Dedifferentiated amniotic fluid mesenchymal stem cell (primary cell): ENCODE results near the gene PALB2.

Experiments
- DNase-seq: peaks from one replicate; pipeline ENCODE4 v3.0.0-alpha.2; 2016; ENCODE audit errors: extremely low spot score

The PALB2 gene

DNA sequence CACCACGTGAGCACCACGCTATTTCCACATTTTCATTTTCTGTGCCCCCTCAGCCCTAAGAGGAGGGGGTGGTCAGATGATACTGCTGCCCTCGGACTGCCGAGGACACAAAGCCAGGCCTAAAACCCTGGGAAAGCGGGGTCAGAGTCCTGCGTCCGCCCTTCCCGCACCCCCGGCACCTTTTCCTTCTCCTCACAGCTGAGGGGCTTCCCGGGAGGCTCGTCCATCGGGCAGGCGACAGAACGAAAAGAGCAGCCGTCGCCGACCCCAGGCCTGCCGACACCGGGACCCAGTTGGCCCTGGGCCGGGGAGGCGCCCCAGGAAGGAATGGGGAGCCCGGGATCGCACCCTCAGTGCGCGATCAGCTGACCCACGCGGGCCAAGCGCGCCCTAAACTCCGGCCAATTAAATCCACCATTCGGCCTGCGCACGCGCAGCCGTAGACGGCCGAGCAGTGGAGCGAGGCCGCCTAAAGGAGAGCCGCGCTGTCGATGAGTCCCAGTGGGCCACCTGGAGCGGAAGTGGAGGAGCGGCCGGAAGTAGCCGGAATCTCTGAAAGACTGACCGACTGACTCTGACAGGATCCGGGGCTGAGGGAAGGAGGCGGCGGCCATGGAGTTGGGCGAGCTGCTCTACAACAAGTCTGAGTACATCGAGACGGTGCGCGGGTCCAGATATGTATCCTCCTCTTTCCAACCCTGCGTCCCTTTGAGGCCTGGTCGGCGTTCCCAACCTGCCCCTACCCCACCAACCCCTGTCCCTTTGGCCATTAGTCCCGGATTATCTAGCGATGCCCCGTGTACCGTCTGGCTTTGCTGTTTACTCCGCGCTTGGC is at the start of gene PALB2, which contains the start of gene DCTN5:
TSS of gene PALB2 (minus strand) at position 380 of the 835 bp plus-strand sequence. CDS start at position 227, 153 bp downstream.
TSS of gene DCTN5 (plus strand) at position 536 of the 835 bp plus-strand sequence. CDS start at position 613, 77 bp downstream.
- peak; percentile 96 for DNase-seq

DNA sequence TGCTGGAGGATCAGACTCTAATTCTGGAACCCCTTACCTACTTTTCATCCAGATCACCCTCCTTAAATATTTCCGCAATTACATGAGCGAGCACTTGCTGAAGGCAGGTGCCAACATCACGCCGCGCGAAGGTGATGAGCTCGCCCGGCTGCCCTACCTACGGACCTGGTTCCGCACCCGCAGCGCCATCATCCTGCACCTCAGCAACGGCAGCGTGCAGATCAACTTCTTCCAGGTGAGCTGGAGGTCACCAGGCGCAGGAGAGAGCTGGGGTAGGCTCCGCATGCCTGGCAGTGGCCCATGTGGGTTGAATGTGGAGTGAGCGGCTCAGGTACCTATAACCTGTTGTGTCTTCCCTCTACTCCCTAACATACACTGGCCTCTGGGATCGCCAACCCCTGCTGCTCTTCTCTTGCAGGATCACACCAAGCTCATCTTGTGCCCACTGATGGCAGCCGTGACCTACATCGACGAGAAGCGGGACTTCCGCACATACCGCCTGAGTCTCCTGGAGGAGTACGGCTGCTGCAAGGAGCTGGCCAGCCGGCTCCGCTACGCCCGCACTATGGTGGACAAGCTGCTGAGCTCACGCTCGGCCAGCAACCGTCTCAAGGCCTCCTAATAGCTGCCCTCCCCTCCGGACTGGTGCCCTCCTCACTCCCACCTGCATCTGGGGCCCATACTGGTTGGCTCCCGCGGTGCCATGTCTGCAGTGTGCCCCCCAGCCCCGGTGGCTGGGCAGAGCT is 48.5 kb upstream of the PALB2 start:
- DNase-seq, result no peak

DNA sequence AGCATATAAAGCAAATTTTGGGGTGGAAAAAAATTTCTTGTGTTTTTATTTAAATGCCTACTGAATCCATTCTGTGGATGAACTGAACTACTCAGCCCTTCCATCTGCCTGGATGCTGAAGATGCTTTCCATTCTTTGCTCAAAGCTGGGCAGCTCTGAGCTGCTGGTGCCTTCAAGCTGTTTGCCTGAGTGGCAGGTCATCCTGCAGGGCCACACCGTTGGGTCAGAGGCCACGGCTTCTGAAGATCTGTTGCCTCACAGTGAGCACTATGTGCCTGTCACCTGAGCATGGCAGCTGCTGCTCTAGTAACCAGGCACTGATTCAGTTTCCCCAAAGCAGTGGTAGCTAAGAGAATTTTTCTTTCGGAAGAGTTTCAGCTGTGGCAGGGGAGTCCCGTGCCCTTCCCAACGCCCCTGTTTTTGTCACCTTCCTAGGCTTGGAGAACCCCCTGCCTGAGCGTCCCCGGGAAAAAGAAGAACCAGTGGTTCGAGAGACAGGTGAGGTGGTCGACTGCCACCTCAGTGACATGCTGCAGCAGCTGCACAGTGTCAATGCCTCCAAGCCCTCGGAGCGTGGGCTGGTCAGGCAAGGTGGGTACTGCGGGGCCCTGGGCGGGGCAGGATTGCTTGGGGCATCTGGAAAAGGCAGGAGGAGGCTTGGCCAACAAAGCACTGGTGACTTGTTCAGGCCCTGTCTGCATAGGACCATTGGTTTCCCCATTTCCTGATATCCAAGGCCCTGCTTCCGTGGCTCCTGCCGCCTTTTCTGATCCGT is 46.1 kb upstream of the PALB2 start:
- DNase-seq, result no peak

DNA sequence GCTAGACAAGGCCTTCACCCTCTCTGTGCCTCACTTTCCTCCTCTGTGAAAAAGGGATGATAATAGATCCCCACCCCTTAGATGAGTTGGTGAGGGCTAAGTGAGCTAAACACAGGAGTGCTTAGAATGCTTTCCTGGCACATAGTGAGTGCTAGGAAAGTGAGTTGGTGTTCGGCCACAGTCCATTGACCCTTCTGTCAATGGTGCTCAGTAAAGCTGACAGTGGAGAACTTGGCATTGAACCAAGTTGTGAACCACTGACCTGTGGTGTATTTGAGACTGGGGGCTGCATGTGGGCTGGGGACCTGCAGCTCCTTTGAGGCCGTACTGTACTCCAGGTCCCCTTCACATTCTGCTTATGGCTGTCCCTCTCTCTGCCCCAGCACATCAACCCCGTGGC is 42.4 kb upstream of the PALB2 start:
- DNase-seq, result no peak

DNA sequence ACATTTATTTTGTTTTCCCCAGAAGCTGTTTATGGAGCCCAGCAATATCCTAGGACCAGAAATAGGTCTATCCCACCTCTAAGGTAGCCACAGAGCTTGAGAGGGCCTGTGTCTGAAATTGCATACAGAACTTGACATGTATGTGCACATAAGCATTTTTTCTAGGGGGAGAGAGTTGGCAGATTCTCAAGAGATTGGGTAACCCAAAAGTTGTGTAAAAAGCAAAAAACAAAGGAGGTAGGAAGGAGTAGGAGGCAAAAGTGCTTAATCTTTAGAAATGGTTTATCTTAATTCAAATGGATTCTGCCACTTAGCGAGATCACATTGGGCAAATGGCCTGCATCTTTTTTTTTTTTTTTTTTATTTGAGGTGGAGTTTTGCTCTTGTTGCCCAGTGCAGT is 41.1 kb upstream of the PALB2 start:
- no peak for DNase-seq

DNA sequence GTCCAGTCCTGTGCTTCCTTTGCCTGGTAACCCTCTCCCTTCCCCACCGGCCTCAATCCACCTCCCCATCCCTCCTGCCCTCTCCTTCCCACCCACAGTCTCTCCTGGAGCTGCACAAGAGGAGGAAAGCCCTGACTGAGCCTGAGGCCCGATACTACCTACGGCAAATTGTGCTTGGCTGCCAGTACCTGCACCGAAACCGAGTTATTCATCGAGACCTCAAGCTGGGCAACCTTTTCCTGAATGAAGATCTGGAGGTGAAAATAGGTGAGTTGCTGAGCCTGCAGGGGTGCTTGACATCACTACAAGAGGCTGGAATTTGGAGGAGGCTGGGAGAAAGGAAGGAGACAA is 38.9 kb upstream of the PALB2 start:
- DNase-seq, result no peak

DNA sequence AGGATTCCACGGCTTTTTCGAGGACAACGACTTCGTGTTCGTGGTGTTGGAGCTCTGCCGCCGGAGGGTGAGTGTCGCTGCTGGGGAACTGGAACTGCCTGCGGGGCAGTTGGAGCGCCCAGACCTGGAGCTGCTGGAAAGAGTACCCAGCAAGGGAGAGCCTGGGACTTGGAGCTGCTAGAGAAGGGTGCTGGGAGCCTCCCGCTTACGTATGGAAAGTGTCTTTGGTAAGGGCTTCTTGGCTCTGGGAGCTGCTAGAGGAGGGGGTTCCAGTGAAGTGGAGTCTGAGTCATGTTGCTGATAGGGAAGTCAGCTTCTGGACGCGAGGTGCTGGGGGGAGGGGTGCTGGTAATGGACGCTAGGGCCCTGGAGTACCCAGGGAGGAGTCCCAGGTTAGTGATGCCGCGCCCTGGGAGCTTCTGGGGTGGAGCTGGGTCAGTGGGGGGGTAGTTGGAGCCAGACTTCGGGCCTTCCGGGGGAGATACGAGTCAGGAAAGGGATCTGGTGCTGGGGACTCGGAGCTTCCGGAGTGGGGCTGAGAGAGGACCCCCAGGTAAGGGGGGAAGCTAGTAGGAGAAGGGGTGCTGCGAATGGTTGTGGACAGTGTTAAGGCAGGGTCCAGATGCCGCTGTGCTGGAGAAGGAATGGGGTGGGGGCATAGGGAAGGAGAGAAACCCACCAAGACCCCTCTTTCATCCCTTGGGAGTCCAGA is 38.3 kb upstream of the PALB2 start:
- DNase-seq, result no peak

DNA sequence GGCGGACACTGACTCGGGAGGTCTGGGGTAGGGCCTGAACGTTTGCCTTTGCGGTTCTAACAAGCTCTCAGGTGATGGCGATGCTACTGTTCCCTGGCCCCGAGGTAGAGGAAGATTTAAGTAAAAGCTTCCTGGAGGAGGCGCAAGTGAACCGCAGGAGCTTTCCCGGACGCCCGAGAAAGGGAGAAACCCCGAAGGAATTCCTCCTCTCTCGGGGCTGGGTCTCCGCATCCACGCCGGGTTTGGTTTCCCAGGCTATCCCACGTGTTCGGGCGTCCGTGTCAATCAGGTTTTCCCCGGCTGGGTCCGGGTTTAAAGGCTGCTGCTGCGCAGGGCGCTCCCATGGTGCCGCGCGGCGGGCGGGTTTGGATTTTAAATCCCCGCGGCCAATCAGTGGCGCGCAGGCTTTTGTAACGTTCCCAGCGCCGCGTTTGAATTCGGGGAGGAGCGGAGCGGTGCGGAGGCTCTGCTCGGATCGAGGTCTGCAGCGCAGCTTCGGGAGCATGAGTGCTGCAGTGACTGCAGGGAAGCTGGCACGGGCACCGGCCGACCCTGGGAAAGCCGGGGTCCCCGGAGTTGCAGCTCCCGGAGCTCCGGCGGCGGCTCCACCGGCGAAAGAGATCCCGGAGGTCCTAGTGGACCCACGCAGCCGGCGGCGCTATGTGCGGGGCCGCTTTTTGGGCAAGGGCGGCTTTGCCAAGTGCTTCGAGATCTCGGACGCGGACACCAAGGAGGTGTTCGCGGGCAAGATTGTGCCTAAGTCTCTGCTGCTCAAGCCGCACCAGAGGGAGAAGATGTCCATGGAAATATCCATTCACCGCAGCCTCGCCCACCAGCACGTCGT is 37.5 kb upstream of the PALB2 start, which contains the start of gene PLK1:
TSS of gene PLK1 (plus strand) at position 460 of the 844 bp plus-strand sequence. CDS start at position 504, 44 bp downstream.
- DNase-seq, result peak; percentile 78

DNA sequence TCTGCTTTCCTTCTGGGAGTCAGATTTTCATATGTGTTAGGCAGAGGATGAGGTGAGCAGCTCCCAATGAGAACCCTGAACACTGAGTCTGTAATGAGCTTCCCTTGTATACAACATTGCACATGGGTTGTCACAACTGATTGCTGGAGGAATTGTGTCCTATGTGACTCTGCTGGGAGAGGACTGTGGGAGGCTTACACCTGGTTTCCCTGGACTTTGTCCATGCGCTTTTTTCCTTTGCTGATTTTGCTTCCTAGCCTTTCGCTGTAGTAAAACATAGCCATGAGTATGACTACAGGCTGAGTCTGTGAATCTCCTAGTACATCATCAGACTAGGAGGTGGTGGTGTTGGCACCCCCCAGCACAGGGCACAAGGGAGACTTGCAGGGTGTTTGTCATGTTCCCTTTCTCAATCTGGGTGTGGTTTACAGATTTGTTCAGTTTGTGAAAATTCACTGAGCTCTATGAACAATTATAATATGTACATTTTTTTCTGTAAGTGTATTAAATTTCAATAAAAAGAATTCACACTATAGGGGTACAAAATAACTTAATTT is 35.9 kb upstream of the PALB2 start:
- DNase-seq, result no peak

DNA sequence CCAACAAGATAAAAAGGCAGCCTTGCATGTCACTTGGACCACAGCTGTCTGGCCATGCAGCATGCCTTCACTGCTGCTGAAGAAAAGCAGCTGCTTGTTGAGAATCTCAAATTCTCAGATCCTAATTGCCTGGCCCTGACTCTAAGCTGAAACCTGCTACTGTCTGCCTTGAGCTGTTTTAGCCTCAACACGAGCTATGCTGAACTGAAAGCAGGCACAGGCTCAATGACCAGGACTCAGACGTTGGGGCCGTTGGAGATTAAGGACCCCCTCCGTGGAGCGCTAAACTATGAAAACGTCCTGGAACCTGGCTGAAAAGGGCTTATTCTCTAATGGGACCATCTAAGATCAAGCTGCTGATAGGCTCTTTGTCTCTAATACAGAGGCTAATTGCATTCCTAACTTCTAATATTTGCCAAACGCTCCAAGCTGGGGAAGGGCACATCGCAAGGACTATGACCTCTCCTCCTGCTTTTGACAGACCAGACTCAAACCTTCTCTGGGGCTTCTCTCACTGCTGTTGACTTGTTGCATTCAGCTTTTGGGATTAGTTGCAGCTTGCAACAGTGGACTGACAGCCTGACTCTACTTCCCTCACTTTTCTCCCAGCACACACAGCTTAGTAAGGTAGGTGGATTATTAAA is 33.0 kb upstream of the PALB2 start:
- DNase-seq, result no peak

DNA sequence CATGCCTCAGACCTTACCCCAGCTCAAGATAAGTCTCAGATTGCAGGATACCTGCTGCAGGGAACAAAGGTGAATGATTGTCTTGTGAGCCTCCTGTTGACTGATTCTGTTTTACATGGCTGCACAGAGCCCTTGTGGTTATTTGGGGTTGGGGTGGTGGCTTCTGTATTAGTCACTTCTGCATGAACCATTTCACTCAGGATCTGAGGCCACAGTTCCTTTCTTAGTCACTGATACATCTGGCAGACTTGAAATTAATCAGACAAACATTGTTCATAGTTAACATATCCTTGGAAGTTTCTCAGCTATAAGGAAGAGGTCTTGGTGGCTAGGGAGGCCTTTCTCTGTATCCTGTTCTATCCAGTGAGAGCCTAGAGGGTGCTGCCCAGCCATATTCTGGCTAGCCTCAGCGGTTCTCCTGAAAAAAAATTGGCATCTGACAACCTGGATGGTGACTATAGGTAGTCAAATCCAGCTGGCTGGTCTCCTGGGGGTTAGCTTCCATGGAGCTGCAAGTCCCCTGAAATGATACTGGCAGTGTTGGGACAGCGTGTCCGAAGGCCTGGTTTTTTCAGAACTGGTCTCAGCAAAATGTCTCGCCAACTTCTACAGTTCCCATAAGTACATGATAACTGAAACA is 29.1 kb upstream of the PALB2 start:
- no peak for DNase-seq

DNA sequence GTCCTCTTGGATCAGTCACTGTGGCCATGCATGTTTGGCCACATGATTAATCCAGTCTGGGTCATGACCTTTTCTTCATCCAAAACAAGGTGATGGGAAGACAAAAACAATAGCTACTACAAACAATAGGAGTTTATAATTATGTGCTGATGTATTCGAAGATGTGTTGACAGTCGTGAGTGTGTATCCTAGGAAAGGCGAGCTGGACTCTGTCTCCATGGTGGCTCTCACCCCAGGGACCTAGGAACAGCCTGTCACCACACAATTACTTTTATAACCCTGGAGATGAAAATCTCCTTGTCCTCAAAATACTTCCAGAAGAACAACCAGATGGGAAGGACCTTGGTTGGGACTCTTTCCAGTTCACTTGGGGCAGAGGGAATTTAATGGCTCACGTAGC is 27.8 kb upstream of the PALB2 start:
- no peak for DNase-seq

DNA sequence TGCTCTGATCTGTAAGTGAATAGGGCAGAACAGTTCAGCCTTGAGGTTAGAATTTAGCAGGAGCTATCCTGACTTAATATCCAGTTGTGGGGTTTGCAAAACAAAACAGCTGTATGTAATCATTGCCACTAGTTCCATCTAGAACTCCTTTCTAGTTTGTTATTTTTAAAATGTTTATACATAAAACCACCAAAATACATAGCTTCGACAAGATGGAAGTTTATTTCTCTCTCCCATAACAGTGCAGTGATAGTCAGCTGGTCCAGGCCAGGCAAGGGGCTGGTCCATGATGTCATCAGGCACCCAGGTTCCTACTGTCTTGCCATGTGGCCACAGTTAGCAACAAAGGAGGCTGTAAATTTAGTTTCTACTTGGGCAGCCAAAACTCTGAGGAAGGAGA is 27.1 kb upstream of the PALB2 start:
- DNase-seq, result no peak

DNA sequence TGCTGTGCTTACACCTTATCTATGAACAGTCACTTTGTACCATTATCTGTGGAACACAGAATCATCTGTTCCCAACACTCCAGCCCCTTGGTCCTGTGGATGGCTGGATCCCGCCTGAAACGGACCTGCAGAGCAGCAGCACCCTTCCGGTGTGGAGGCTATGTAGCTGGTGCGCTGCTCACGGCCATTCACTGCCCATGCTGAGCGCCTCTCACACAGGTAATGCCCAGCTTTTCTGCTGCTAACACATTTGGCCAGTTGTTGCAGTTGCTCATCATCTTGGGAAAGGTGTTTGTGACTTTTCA is 26.2 kb upstream of the PALB2 start:
- no peak for DNase-seq

DNA sequence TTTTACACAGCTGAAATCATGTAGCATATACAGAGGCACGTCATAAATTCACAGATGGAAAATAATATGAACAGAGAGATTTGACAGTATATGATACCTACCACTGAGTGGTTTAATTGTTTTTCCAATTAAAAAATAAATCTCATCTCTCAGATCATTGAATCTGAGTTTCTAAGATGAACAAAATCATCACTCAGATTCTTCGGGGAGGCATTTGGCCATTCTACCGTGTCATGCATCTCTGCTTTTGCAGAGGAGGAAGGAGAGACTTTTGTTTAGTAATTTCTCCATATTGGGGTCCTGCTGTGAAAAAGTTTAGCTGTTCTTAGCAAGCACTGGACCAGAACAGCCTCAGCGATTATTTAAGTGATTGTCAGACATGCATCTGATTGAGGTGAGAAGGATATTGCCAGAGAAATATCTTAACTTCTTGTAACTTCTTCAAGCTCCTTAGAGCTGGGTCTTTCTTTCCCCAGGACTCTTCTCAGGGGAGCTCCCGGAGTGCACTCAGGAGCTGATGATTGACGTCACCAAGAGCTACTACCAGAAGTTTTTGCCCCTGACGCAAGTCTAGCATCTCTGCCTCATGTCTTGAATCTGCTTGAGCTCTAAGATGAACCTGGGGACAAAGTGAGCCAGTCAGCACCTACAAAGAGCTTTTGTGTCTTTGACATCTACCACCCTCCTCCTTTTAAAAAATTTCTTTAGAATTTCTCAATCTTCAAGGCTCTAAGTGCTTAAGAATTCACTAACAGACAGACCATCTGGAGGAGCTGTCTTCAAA is 25.7 kb upstream of the PALB2 start:
- DNase-seq, result no peak

DNA sequence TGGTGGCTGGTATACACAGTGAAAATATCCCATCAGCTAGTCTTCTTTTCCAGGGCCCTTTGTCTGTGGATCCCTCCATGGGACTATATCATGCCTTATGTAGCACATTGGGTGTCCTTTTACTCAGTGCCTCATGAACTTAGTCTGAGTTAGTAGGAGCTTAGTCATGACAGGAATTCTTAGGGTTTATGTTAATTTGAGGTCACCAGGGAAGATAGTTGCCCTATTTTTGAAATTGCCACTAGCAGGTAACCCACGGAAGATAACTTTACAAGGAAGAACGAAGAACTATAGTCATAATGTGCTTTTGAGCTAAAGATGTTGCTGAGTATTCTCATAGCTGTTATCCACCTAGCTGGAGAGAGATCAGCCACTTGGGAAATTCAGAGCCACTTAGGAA is 22.8 kb upstream of the PALB2 start:
- no peak for DNase-seq

DNA sequence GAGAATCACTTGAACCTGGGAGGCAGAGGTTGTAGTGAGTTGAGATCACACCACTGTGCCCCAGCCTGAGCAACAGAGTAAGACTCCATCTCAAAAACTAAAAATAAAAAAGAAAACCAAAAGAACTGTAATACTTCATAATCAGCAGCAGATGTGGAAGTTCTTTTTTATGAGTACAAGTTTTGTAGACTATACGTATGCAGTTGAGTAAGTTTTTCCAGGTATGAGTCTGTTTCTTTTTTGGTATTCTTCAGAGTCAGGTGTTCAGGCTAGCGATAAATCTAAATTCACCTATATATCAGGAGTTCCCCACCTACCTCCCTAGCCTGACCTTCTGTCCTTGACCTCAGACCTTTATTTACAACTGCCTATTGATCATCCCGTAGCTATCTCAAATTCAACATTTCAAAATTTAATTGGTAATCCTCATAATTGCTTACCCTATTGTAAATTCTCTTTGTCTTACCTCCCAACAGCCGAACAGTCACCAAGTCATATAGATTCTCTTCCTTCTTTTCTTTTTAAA is 10.9 kb upstream of the PALB2 start:
- DNase-seq, result no peak

DNA sequence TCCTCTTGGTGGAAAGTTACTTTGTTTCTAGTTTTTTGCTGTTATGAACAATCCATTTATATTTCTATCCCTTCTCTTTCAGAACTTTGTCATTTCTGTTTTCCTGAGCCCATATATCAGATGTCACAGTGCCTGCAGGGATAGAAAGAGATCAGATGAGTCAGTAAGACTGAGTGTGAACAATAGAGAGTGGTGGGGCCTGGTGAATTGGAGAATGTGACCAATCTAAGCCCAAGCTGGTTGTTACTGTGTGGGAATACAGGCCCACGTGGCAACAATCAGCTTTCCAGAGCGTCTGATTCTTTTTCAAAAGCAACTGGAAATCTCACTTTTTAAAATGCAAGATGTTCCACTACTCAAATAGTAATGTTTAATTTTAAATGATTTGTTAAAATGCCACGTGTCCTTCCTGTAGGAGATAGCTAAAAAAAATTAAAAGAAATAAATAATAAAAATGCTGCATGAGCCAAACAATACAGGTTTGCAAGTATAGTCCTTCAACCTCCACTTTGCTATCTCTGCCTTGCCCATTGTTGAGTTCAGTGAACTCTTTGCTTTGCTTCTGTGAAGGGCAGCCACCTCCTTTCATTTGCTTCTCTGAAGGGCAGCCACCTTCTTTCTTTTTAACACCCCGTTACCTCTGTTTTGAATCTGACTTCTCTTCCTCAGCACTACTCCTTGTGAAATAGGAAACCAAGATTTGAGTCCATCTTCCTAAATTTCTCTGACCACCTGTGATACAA is 9.7 kb upstream of the PALB2 start:
- no peak for DNase-seq
